Caco-2 (cell line): ENCODE data around the gene PLXDC1. TPM values are rescaled to one million over a fixed set of nuclear protein-coding genes. Genes with fewer than 3 reads are reported as not detected.
"Not testable (repeated sequence)": the region's sequence is repeated elsewhere in the genome, so short reads cannot be mapped to it uniquely, and the experiment has no call there.

Source experiments
- BruUV-seq: library from RNA; stranded (reverse); fragments of 400-500 nt; replicated peaks from 2 replicates; lab custom pipeline; 2021; lab: Mats Ljungman, UMichigan
- CTCF ChIA-PET: fragments of 300-600 bp; sonication (Branson Sonifier 250); formaldehyde crosslinking; loops from one replicate; lab custom pipeline; 2022; ENCODE audit warnings: antibody characterized with exemption; lab: Charles Lee
- POLR2A ChIA-PET: fragments of 300-600 bp; sonication (Branson Sonifier 250); formaldehyde crosslinking; loops from one replicate; lab custom pipeline; 2022; ENCODE audit warnings: antibody characterized with exemption; lab: Charles Lee
- DNase-seq, 2 experiments: peaks; one replicate each; pipeline versions ENCODE4 v3.0.0 to v3.0.0-alpha.2; 2020 to 2022
- H3K27me3 ChIP-seq: replicated peaks from 2 replicates; pipeline ENCODE4 v1.6.0; 2011; ENCODE audit warnings: low read length; ENCODE audit not compliant: control insufficient read depth, insufficient read depth
- H3K36me3 ChIP-seq: 2 replicates; pipeline ENCODE4 v1.5.1; 2011; ENCODE audit warnings: low read length; ENCODE audit not compliant: control insufficient read depth, insufficient read depth
- H3K4me1 ChIP-seq: fragments of 250-450 bp; sonication (Bioruptor Pico); 2 replicates; pipeline ENCODE4 v1.5.1; 2020; ENCODE audit warnings: mild to moderate bottlenecking
- H3K4me3 ChIP-seq: 2 replicates; pipeline ENCODE4 v1.5.1; 2011; ENCODE audit warnings: low read depth, mild to moderate bottlenecking, control low read depth, low read length
- H3K9me3 ChIP-seq: fragments of 250-450 bp; sonication (Bioruptor Pico); 2 replicates; pipeline ENCODE4 v1.5.1; 2020; ENCODE audit warnings: mild to moderate bottlenecking, moderate library complexity
- H3K27ac Mint-ChIP-seq: one replicate; pipeline ENCODE4 v1.8.0; 2022; ENCODE audit warnings: mixed read lengths; ENCODE audit not compliant: unreplicated experiment
- H3K27me3 Mint-ChIP-seq: one replicate; pipeline ENCODE4 v1.8.0; 2022; ENCODE audit warnings: mixed read lengths; ENCODE audit not compliant: insufficient read depth, unreplicated experiment
- H3K36me3 Mint-ChIP-seq: one replicate; pipeline ENCODE4 v1.8.0; 2022; ENCODE audit warnings: mild to moderate bottlenecking, mixed read lengths; ENCODE audit not compliant: insufficient read depth, unreplicated experiment
- H3K4me1 Mint-ChIP-seq: one replicate; pipeline ENCODE4 v1.8.0; 2022; ENCODE audit warnings: low read depth, mixed read lengths; ENCODE audit not compliant: unreplicated experiment
- H3K4me3 Mint-ChIP-seq: one replicate; pipeline ENCODE4 v1.8.0; 2022; ENCODE audit warnings: mild to moderate bottlenecking, moderate library complexity, mixed read lengths; ENCODE audit not compliant: unreplicated experiment
- H3K9me3 Mint-ChIP-seq: one replicate; pipeline ENCODE4 v1.8.0; 2022; ENCODE audit warnings: mixed read lengths; ENCODE audit not compliant: unreplicated experiment
- CTCF ChIP-seq, 2 experiments: fragments of 200-600 bp in 1 of 2; IDR thresholded peaks; 1 replicate in 1 of 2; 2 replicates in 1 of 2; pipeline versions ENCODE4 v1.5.1 to v1.8.0; 2011 to 2022; ENCODE audit warnings: antibody characterized with exemption in 1 of 2, control low read depth in 1 of 2, inconsistent platforms in 1 of 2, low read depth in 1 of 2, low read length in 1 of 2, mild to moderate bottlenecking in 1 of 2, moderate library complexity in 1 of 2; ENCODE audit not compliant: insufficient read depth in 1 of 2, severe bottlenecking in 1 of 2, unreplicated experiment in 1 of 2
- intact Hi-C: fragments of 100-400 bp; cut with micrococcal nuclease; formaldehyde crosslinking; loops from one replicate; pipeline ENCODE4 v1.10.0; 2022; ENCODE audit not compliant: unreplicated experiment
- total RNA-seq: library from RNA; stranded (reverse); gene quantifications from 2 replicates; pipeline ENCODE4 v1.2.3, GENCODE V29; 2022

The PLXDC1 gene
- total RNA-seq, 1 experiment from 2014 or later, result 0.14 TPM

DNA sequence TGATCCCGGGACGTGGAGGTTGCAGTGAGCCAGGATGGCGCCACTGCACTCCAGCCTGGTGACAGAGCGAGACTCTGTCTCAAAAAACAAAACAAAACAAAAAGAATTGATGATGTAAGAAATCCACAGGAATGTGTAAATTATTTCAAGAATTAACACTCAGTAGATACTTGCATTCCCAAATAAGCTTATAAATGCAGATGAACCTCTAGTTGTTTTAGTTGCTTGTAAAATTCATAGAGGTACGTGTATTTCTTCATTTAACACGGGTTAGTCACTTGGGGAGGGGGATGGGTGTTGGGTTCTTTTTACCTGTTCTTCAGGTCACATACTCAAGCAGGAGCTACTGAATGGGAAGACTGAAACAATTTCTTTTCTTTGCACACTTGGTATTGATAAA, 128.5 kb downstream of the PLXDC1 start:
- BruUV-seq, result no TSS peak
- no peak for TF ChIP-seq CTCF (IDR thresholded peaks at IDR 0.05; ENCODE audit: insufficient read depth in 1 of 2, low read depth in 1 of 2, low read length in 1 of 2, severe bottlenecking in 1 of 2, unreplicated experiment in 1 of 2)

GRCh38 chr17:39020037-39020436, 131.4 kb downstream of the PLXDC1 start:
- H3K27me3 Mint-ChIP-seq, H3K4me1 ChIP-seq, H3K27me3 ChIP-seq, BruUV-seq, H3K36me3 ChIP-seq, intact Hi-C loops, H3K9me3 Mint-ChIP-seq, POLR2A ChIA-PET, H3K4me1 Mint-ChIP-seq, H3K4me3 Mint-ChIP-seq, H3K9me3 ChIP-seq, H3K36me3 Mint-ChIP-seq, H3K27ac Mint-ChIP-seq, H3K4me3 ChIP-seq, DNase-seq, CTCF ChIA-PET: not testable (repeated sequence)

More for the DNA sequence above, 128.5 kb downstream of the PLXDC1 start:
- Histone ChIP-seq H3K4me1 (no peaks in the 10 kb centered on the region), H3K36me3 (no peaks in the 10 kb centered on the region), H3K9me3 (no peaks in the 10 kb centered on the region), H3K4me3 (no peak overlapping the region), H3K27me3 (no peaks in the 10 kb centered on the region)
- intact Hi-C loops, result no loop called here
- ChIA-PET POLR2A (no interaction called here), CTCF (no interaction called here)
- no peak overlapping the region for H3K27ac Mint-ChIP-seq
- peaks cover 7% of the 10 kb centered on the region for H3K27me3 Mint-ChIP-seq
- H3K36me3 Mint-ChIP-seq, result no peaks in the 10 kb centered on the region
- no peaks in the 10 kb centered on the region for H3K9me3 Mint-ChIP-seq
- peaks cover 7% of the 10 kb centered on the region for H3K4me1 Mint-ChIP-seq
- H3K4me3 Mint-ChIP-seq, result no peak overlapping the region
- DNase-seq, result no peak

DNA sequence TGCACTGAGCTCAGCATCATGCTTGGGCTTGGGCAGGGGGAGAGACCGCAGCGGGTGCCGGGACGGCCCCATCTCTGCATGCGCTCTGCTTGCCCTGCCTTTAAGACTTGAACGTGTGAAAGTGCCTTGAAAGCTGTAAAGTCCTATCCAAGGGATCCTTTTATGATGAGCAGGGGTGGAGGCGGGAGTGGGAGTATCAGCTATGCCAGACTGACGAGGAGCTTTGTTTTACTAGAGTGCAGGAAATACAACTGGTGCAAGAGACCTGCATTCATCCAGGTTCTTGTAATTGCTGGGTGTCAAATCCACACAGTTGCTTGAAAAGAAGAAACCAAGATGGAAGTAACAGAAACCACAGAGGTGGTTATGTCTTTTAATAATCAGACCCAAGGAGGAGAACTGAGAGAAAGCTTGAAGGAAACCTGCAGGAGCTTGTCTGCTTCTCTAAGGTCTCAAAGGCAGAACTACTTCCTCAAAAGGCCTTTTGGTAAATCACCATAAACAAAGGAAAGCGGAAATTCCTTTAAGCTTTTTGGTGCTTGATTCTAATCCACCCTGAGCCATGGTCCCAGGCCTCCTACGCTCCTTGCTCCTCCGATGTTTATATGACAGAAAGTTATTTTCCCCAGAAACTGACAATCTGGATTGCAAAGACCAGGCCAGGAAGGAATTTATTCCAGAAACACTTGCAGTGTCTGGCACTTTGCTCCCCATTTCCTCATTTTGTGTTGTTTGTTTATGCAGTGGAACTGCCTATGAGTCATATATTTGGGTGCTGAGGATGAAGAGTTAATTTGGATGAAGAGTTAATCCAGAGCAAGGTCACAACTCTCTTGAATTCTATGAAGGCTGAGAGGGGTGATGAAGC, 132.9 kb downstream of the PLXDC1 start:
- no peaks in the 10 kb centered on the region for H3K4me1 ChIP-seq
- ChIA-PET POLR2A (no interaction called here), CTCF (no interaction called here)
- intact Hi-C loops, result no loop called here
- Mint-ChIP-seq H3K27ac (no peak overlapping the region), H3K4me3 (no peak overlapping the region), H3K36me3 (no peaks in the 10 kb centered on the region), H3K27me3 (no peaks in the 10 kb centered on the region), H3K4me1 (peaks cover 9% of the 10 kb centered on the region), H3K9me3 (no peaks in the 10 kb centered on the region)
- DNase-seq, result no peak
- TF ChIP-seq CTCF (IDR thresholded peaks at IDR 0.05; ENCODE audit: insufficient read depth in 1 of 2, low read depth in 1 of 2, low read length in 1 of 2, severe bottlenecking in 1 of 2, unreplicated experiment in 1 of 2), result no peak
- no peaks in the 10 kb centered on the region for H3K27me3 ChIP-seq
- no peaks in the 10 kb centered on the region for H3K9me3 ChIP-seq
- H3K4me3 ChIP-seq, result no peak overlapping the region
- no TSS peak for BruUV-seq
- H3K36me3 ChIP-seq, result no peaks in the 10 kb centered on the region
